ENCODE results near the gene ARGLU1. TPM values are rescaled to one million over a fixed set of nuclear protein-coding genes. Genes with fewer than 3 reads are reported as not detected.

The ARGLU1 gene
- total RNA-seq, 1 experiment from 2014 or later = 96.9 TPM

DNA sequence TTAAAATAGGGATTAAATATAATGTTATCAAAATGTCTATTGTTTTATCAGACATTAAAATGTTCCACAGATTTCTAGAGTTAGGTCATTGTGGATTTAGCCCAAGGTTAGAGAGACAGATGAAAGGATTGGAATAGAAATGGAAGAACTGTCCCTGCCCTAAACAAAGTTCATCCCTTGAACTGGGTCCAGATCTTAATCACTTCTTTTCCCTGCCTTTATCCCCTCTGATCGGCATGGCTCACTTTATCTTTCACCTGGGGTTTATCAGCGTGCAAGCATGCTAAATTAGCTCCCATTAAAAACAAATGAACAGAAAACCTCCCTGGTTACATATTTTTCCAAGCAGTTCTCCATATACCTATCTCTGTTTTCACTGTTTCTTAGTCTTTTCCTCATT is 23.4 kb upstream of the ARGLU1 start:
- no peaks in the 10 kb centered on the region for H3K23me2 ChIP-seq (ENCODE audit: insufficient read length, low read depth, low read length, poor library complexity, severe bottlenecking)
- H3K27ac ChIP-seq (ENCODE audit: insufficient read length, low read depth, low read length) = no peak overlapping the region
- H2BK20ac ChIP-seq (ENCODE audit: low read depth, low read length, poor library complexity, severe bottlenecking) = no peak overlapping the region
- H3K4me2 ChIP-seq (ENCODE audit: insufficient read depth, insufficient read length, low read length) = no peak overlapping the region
- H3K36me3 Mint-ChIP-seq (ENCODE audit: insufficient read depth in 1 of 3, low read depth in 3 of 3) = peaks cover 3 to 10% (median 6%) of the 10 kb centered on the region in 3 experiments
- no peak overlapping the region for H3K23ac ChIP-seq (ENCODE audit: insufficient read length, low read depth, low read length)
- H3K27me3 Mint-ChIP-seq (ENCODE audit: low read depth) = peaks cover 2% of the 10 kb centered on the region
- no peaks in the 10 kb centered on the region for H3K79me2 ChIP-seq (ENCODE audit: insufficient read depth, low read length)
- TF ChIP-seq, protein P1, sequence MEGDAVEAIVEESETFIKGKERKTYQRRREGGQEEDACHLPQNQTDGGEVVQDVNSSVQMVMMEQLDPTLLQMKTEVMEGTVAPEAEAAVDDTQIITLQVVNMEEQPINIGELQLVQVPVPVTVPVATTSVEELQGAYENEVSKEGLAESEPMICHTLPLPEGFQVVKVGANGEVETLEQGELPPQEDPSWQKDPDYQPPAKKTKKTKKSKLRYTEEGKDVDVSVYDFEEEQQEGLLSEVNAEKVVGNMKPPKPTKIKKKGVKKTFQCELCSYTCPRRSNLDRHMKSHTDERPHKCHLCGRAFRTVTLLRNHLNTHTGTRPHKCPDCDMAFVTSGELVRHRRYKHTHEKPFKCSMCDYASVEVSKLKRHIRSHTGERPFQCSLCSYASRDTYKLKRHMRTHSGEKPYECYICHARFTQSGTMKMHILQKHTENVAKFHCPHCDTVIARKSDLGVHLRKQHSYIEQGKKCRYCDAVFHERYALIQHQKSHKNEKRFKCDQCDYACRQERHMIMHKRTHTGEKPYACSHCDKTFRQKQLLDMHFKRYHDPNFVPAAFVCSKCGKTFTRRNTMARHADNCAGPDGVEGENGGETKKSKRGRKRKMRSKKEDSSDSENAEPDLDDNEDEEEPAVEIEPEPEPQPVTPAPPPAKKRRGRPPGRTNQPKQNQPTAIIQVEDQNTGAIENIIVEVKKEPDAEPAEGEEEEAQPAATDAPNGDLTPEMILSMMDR (conservative IDR thresholded peaks at IDR 0.05) = no peak
- no peaks in the 10 kb centered on the region for H3K27me3 ChIP-seq (ENCODE audit: insufficient read depth, low read length)
- no peak overlapping the region for H3K56ac ChIP-seq (ENCODE audit: insufficient read length, low read depth, low read length)
- H2BK120ac ChIP-seq (ENCODE audit: low read depth, low read length, poor library complexity, severe bottlenecking) = no peak overlapping the region
- peaks cover 8 to 10% of the 10 kb centered on the region in 2 experiments for H3K9me3 Mint-ChIP-seq
- H2BK15ac ChIP-seq (ENCODE audit: low read depth, low read length) = no peak overlapping the region
- no peak overlapping the region for H3K27ac Mint-ChIP-seq
- H2BK5ac ChIP-seq (ENCODE audit: insufficient read length, low read length) = no peak overlapping the region
- no peaks in the 10 kb centered on the region for H3K4me1 ChIP-seq (ENCODE audit: insufficient read depth, low read length)
- H4K5ac ChIP-seq (ENCODE audit: insufficient read length, low read depth, low read length) = no peak overlapping the region
- no peak overlapping the region for H3K14ac ChIP-seq (ENCODE audit: insufficient read depth, low read length)
- no peaks in the 10 kb centered on the region for H3K4me1 Mint-ChIP-seq
- H3T11ph ChIP-seq (ENCODE audit: low read length) = no peak overlapping the region
- no CpG with 5 or more reads among the region's 2 CpGs for WGBS (ENCODE audit: extremely low coverage, insufficient read length, low lambda C conversion rate)
- H3K9me3 ChIP-seq (ENCODE audit: control insufficient read depth, low read depth, low read length) = no peaks in the 10 kb centered on the region
- no peak overlapping the region for H3K4ac ChIP-seq (ENCODE audit: low read depth, low read length)
- no peak overlapping the region for H4K8ac ChIP-seq (replicated peaks; ENCODE audit: insufficient read length, low read depth, low read length)
- no peak overlapping the region for H2BK12ac ChIP-seq (ENCODE audit: insufficient read length, low read depth, low read length)
- no peak for DNase-seq
- H3K79me1 ChIP-seq (ENCODE audit: insufficient read depth, low read depth, low read length, poor library complexity, severe bottlenecking) = no peaks in the 10 kb centered on the region
- H2AFZ ChIP-seq (ENCODE audit: low read length) = no peak overlapping the region
- H3K18ac ChIP-seq (ENCODE audit: insufficient read length, low read depth, low read length) = no peak overlapping the region
- no peak overlapping the region for H3K4me3 Mint-ChIP-seq
- H3K9ac ChIP-seq (ENCODE audit: extremely low read depth, insufficient read length, low read length) = no peak overlapping the region
- H4K20me1 ChIP-seq (ENCODE audit: control insufficient read depth, insufficient read depth, insufficient read length) = peaks cover 2% of the 10 kb centered on the region
- no peak overlapping the region for H4K91ac ChIP-seq (ENCODE audit: insufficient read length, low read depth, low read length)
- no peak overlapping the region for H2AK5ac ChIP-seq (ENCODE audit: insufficient read length, low read length)
